Epithelial cell of esophagus (primary cell): ENCODE measurements around the gene BCAR3.
"Not testable (repeated sequence)": the region's sequence is repeated elsewhere in the genome, so short reads cannot be mapped to it uniquely, and the experiment has no call there.

Experiments
- DNase-seq: peaks from one replicate; pipeline ENCODE4 v3.0.0; 2010; ENCODE audit warnings: low read depth
- H3K4me3 ChIP-seq: 2 replicates; pipeline ENCODE4 v1.5.1; 2011; ENCODE audit warnings: mild to moderate bottlenecking, low read length, control low read depth
- TF ChIP-seq, protein P1 (sequence below): IDR thresholded peaks from 2 replicates; pipeline ENCODE4 v1.5.1; 2011; ENCODE audit warnings: low read depth, mild to moderate bottlenecking, low read length, control low read depth, inconsistent platforms; ENCODE audit not compliant: insufficient read depth; ENCODE audit errors: missing control alignments

Gene BCAR3

DNA sequence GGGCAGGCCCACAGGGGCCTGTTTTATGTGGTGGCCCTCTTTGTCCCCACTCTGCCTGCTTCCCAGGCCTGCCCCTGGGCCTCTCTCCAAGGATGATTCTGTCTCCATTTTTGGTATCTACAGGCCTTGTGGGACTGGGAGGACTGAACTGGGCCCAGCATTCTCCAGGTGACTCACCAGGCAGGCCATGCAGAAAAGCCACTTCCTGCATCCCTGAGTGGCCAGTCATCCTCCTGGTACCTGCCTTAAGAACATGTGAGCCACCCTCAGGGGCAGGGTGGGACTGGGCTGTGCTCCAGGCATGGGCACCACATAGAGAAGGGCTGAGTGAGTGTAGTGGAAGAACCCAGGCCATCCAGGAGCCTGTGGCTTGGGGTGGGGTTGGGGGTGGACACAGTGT is 20.0 kb upstream of the BCAR3 start:
- H3K4me3 ChIP-seq: no peak overlapping the region
- TF ChIP-seq, protein P1, sequence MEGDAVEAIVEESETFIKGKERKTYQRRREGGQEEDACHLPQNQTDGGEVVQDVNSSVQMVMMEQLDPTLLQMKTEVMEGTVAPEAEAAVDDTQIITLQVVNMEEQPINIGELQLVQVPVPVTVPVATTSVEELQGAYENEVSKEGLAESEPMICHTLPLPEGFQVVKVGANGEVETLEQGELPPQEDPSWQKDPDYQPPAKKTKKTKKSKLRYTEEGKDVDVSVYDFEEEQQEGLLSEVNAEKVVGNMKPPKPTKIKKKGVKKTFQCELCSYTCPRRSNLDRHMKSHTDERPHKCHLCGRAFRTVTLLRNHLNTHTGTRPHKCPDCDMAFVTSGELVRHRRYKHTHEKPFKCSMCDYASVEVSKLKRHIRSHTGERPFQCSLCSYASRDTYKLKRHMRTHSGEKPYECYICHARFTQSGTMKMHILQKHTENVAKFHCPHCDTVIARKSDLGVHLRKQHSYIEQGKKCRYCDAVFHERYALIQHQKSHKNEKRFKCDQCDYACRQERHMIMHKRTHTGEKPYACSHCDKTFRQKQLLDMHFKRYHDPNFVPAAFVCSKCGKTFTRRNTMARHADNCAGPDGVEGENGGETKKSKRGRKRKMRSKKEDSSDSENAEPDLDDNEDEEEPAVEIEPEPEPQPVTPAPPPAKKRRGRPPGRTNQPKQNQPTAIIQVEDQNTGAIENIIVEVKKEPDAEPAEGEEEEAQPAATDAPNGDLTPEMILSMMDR: no peak
- peak; percentile 100 for DNase-seq

DNA sequence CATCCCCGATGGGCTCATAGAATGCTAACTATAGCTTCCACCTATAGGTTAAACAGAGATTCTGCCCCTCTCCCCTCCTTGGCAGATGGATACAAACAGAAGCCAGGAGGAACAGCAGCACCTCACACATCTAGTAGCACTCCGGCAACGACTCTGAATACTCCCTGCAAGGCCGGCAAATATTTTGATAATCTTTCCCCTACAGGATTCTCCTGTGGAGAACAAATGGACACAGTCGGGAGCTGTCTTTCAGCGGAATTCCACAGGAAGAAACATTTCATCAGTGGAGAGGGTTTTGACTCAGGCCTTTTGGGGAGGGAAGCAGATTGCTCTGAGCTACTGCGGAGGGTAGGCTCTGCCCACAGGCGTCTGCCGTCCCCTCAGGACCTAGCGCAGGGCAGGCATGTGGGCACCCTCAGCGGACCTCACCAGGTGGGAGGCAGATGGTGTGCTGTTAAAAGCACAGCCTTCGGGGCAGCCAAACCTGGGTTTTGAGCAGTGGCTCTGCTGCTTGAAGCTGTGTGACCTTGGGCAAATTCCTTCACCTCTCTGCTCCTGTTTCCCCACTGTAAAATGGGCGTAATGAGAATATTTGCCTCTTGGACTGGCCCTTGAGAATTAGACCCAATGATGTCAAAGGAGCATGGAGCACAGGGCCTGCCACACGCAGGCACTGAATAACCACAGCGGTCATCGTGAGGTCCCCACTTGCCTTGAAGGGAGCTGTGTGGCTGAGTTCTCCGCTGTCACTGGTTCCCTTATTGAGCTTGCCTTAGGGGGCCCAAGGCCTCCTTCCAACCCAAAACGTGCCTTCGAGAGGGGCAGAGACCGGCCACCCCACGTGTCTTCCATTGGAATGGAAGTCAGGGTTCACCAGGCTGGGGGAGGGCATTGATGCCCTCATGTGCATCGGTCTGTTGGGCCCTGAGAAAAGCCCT is 19.2 kb upstream of the BCAR3 start:
- no peak overlapping the region for H3K4me3 ChIP-seq
- TF ChIP-seq, protein P1: no peak
- no peak for DNase-seq

DNA sequence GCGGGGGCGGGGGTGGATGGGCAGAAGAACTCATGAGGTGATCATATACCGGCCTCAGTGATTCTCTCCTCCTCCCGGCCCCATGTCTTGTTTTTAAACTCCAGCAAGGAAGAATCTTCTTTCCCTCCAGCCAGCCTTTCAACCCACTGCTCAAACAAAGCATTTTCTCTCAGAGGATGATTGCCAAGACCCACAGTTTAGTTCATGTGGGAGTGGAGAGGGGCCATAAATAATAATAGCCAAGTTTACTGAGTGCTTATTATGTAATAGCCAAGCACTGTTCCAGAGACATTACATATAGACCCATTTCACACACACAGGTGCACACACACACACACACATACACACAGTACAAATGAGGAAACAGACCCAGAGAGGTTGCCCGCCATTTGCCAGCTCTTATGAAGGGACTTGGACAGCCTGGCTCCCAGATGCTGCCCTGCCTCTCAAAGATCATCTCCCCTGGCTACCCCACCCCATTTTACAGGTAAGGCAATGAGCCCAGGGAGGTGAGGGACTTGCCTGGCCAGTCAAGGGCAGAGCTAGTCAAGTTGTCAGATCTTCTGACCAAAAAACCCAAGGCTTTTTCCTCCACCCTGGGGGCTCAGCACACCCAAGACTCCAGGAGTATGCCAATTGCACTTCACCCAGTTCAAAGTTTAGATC is 18.0 kb upstream of the BCAR3 start:
- DNase-seq: no peak
- TF ChIP-seq, protein P1: no peak
- no peak overlapping the region for H3K4me3 ChIP-seq

DNA sequence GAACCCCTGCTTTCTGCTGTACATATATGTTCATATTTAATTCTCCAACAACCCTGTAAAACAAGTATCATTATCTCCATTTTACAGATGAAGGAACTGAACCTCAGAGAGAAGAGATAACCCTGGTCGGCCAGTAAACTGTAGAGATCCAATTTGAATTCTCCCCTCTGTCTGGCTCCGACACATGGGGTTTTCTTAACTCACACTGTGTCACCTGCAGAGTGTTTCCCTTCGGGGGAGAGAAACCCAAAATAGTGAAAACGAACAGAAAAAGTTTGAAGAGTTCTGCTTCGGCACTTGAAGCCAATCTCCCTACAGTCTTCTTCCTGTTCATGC is 17.4 kb upstream of the BCAR3 start:
- TF ChIP-seq, protein P1: no peak
- H3K4me3 ChIP-seq: no peak overlapping the region
- no peak for DNase-seq

DNA sequence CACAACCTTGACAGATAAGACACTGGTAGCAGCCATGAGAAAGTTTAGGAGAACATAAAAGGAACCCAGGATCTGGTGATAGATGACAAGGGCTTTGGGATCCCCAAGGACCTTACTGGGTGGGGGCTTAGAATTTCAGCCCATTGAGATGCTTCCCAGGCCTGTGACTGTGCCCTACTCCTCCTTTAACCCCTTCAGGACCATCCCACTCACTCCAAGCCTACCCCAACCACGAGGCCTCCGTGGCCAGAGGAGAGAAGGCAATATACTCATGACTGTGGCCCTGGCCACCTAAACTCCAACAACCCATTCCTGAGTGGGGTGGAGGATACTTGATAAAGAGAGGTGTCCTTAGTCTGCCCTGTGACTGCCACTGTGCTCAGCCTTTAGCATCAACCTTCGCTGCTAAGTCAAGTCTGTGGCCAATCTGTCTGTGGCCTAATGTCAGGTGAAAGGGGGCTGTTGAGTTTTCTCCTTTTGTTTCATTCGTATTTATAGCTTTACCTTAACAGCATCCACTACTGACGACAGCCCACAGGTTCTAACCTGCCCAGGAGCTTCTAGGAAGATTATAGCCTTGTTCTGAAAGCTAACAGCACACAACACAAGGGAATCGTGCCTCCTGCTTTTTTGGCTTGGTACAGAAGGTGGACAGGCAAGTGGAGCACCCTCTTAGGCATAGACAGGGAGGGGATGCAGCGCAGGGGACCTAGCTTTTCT is 16.9 kb upstream of the BCAR3 start:
- DNase-seq: peak; percentile 64
- TF ChIP-seq, protein P1: peak; percentile 4
- no peak overlapping the region for H3K4me3 ChIP-seq

DNA sequence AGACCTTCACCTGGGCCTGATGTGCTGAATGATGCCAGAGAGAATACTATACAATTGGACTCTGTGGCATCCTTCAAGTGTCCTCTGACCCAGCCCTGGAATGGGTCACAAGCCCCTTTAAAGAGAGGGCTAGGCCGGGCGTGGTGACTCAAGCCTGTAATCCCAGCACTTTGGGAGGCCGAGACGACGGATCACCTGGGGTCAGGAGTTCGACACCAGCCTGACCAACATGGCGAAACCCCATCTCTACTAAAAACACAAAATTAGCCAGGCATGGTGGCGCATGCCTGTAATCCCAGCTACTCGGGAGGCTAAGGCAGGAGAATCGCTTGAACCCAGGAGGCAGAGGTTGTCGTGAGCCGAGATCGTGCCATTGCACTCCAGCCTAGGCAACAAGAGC is 15.9 kb upstream of the BCAR3 start:
- not testable (repeated sequence) for DNase-seq

DNA sequence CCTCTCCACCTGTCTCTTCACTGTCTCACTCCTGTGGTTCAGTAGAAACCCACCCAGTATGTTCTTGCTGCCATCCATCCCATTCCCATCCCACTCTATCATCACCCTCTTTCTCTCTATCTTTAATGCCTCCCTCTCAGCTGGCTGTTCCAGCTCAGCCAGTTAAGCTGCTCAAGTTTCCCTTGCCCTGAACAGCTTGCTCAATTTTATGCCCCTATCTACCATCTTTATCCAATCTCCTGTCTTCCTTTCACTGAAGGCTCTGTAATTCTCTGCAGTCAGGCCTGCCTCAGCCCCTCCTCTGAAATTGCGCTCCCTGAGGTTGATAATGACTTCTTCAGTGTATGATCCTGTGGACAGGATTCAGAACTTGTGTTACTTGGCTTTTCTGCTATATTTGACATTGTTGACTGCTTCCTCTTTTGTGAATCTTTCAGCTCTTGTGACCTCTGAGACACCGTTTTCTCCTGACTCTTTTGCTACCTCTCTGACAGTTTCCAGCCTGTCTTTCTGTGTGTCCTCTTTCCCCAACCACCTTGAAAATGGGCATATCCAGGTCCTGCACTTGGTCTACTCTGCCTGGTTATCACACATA is 13.9 kb upstream of the BCAR3 start:
- DNase-seq: peak; percentile 36
- TF ChIP-seq, protein P1: no peak
- H3K4me3 ChIP-seq: no peak overlapping the region

More for the DNA sequence above, 15.9 kb upstream of the BCAR3 start:
- H3K4me3 ChIP-seq: not testable (repeated sequence)
